ENCODE data around the gene CTXN3.

DNA sequence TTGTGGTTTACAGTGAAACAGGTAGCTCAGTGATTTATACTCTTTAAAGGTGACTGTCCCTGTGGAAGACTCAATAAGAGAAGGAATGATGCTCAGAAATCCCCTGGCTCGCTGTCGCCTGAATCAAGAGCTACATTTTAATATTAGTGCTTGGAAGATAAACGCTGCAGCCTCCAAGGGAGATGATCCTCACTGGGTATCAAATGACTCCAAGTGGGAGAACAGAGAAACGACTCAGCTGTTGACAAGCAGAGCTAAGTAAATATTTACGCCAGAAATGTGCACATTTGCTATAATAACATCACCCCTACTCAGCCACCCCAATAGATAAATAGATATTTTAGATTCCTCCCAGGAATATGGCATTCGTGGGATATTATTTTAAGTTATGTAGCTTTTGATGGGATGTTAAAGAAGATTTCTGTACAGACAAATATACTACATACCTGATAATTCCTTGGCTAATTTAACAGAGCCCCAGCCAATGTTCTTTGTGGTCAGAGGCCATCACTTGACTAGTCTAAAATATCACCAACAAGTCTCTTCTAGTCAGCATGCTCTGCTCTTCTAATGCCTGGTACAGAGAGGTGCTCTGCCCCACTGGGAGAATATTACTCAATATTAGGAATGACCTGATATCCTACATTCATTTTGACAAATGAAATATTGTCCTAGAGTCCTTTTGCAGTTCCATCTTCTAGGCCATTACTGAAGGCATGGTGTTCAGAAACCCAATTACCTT lies 36.0 kb downstream of the CTXN3 start:
- TF ChIP-seq GATA2 (IDR thresholded peaks at IDR 0.05; ENCODE audit: low read depth, low read length): no peak
- no peak for TF ChIP-seq GATA3 (IDR thresholded peaks at IDR 0.05; ENCODE audit: low read depth, low read length)

Data from SH-SY5Y (cell line).